GM18505 (cell line): ENCODE measurements around the gene TMEM198.

Source experiments
- ATAC-seq: cut with Tn5 transposase; IDR thresholded peaks from one replicate; pipeline ENCODE4 v1.9.1; 2021; ENCODE audit not compliant: unreplicated experiment
- POLR2A ChIP-seq: IDR thresholded peaks from 4 replicates; pipeline ENCODE4 v1.6.1; 2011; ENCODE audit warnings: borderline replicate concordance; ENCODE audit not compliant: insufficient read depth, insufficient read length; ENCODE audit errors: extremely low read depth

The TMEM198 gene

DNA sequence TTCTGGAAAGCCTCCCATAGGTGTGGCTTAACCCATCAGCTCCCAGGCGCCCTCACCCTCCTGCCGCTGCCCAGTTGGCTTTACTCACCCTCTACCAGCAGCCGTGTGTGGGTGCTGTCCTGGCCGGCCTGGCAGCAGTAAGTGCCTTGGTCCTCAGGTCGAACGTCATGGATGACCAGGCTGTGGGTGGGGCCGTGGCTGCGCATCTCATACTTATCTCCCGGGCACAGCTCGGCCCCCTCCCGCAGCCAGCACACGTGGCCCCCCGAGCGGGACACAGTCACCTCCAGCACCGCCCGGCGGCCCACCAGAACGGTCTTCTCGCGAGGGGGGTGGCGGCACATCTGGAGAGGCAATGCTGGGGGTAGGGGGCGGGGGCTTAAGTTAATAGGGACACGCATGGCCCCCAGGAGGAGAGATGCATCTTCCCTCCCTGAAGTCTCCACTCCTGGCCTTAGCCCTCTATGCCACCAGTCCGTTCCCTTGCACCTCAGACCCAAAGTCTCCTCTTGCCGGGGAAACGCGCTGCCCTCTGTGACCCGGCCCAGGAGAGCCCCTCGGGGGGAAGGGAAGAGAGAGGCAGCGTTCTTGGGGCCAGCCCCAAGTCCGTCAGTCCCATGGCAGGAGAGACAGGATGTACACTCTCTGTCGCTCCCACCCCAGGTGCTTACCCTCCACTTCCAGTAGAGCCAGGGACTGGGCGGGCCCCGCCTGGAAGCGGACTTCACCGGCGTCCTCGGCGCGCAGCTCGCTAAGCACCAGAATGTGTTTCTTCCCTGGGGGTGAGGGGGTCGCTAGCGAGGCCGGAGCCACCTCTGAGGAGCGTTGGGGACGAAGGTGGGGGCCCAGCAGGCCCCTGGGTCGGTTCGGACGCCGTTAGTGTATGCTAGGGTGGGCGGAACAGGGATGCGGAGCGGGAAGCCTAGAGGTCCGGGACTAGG is 7.9 kb downstream of the TMEM198 start:
- ATAC-seq, result peak; percentile 9

DNA sequence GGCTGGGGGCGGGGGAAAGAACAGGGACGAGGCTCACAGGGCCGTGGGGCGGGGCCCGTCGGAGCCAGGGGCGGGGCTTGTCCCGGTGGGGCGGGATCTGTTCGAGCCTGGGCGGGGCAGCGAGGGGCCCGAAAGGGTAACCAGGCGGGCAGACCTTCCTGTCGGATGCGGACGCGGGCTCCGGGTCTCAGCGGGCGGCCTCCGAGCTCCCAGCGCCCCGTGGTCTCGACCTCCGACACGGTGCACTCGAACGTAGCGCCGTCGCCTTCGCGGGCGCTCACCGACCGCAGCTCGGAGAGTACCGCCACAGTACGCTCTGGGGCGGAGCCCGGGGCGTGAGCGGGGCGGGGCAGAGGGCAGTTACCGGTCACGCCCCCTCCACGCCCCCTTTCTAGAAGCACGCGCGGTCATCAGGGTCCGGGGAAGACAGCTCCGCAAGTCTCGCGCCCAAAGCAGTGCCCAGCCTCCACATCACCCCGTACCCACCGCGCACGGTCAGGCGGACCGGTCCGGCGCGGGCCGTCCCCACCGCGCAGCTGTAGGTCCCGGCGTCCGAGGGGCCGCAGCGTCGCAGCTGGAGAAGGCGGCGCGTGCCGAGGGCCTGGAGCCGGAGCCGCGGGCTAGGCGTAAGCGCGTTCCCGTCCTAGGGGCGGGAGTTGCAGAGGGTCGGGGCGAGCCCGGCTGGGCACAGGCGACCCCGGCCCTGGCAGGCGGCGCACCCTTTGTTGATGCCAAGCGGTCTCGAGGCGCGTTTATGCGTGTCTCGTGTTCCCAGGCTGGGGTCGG is 8.7 kb downstream of the TMEM198 start:
- TF ChIP-seq POLR2A, result no peak
- peak; percentile 89 for ATAC-seq

More for the DNA sequence above, 7.9 kb downstream of the TMEM198 start:
- TF ChIP-seq POLR2A, result no peak

DNA sequence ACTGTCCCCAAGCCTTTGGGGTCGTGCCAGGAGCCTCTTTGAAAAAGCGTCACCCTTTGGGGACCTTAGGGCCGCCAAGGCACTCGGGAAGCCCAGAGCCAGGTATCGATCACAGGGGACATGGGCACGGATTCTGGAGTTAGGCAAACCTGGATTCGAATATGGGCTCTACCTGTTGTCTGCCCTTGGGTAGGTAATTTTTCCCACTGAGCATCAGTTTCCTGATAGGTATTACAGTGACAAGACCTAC is 9.3 kb downstream of the TMEM198 start:
- no peak for TF ChIP-seq POLR2A
- ATAC-seq, result no peak

DNA sequence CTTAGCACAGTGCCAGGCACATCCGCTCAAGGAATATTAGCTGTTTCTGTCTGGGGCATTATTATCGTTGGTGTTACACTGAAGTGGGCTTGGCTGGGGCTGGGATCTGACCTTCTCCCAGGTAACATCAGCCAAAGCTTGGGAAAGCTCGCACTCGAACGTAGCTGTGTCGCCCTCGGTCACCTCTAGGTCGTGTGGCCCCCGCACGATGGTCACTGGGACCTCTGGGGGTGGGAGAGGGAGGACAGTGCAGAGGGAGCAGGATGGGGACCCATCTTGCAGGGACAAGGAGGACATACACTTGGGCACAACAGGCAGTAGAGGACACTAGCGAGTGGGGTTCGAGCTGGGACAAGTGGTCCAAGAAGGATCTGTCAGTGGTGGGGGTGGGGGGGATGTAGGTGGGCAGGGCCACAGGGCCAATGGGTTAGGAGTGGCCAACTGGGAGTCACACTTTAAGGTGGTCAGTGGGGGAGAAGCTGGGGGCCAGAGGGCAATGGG is 9.7 kb downstream of the TMEM198 start:
- ATAC-seq, result no peak
- no peak for TF ChIP-seq POLR2A

DNA sequence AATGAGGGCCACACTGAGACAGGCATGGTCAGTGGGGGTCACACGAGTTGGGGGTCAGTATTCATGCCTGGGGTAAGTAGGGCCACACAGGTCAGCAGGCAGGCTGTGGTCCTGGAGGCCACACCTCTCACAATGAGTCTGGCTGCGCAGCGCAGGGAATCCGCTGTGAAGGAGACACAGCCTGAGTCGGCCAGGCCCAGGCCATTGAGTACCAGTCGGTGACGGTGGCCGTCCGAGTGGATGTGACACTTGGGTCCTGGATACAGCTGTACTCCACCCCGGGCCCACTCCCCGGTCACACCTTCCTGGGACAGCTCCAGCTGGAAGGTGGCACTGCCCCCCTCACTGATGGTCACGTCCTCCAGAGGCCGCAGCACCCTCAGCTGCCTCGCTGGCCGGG is 10.5 kb downstream of the TMEM198 start:
- no peak for ATAC-seq
- no peak for TF ChIP-seq POLR2A

DNA sequence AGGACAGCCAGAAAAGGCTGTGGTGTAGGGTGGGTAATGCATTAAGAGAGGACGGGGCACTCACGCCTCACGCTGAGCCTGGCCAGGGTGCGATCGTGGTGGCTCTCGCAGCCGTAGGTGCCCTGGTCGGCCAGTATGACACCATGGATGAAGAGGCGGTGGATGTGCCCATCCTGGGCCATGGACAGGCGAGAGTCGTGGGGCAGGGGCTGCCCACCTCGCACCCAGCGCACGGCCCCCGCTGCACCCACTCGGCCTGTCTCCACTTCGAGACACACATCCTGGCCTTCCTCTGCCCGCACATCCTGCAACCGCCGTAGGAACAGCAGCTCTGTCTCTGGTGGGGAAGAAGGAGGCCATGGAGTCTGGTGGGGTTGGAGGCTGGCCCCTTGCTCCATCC is 12.1 kb downstream of the TMEM198 start:
- no peak for TF ChIP-seq POLR2A
- no peak for ATAC-seq

DNA sequence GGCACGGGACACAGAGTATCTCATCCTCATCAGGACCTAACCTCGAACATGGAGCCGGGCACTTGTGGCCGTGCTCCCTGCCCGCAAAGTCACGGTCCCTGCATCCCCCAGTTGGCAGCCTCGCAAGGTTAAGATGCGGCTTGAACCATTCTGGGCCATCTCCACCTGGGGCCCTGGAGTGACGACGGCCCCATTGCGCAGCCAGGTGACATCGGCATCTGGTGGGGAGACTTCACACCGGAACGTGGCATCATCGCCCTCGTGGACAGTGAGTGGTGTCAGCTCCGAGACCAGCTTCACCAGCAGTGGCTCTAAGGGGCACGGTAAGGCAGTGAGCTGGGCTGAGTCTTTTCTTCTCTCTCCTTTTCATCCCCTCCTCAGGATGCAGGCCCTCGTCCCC is 12.6 kb downstream of the TMEM198 start:
- no peak for TF ChIP-seq POLR2A
- ATAC-seq, result no peak

DNA sequence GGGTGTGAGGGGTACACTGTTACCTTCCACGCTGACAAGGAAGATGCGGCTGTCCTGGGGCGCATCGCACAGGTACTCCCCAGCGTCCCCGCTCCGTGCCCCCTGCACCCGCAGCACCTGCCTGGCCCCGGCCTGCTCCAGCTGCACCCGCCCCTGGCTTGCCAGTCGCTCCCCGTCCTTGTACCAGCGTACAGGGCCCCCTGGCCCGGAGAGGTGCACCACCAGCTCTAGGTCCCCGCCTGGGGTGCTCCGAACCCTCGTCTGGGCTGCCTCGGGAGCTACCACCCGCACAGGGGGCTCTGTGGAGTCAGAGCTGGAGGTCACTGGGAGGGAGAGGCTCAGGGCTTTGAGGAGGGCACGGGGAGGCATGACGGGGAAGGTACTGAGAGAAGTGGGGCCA is 13.5 kb downstream of the TMEM198 start:
- TF ChIP-seq POLR2A, result no peak
- ATAC-seq, result no peak

DNA sequence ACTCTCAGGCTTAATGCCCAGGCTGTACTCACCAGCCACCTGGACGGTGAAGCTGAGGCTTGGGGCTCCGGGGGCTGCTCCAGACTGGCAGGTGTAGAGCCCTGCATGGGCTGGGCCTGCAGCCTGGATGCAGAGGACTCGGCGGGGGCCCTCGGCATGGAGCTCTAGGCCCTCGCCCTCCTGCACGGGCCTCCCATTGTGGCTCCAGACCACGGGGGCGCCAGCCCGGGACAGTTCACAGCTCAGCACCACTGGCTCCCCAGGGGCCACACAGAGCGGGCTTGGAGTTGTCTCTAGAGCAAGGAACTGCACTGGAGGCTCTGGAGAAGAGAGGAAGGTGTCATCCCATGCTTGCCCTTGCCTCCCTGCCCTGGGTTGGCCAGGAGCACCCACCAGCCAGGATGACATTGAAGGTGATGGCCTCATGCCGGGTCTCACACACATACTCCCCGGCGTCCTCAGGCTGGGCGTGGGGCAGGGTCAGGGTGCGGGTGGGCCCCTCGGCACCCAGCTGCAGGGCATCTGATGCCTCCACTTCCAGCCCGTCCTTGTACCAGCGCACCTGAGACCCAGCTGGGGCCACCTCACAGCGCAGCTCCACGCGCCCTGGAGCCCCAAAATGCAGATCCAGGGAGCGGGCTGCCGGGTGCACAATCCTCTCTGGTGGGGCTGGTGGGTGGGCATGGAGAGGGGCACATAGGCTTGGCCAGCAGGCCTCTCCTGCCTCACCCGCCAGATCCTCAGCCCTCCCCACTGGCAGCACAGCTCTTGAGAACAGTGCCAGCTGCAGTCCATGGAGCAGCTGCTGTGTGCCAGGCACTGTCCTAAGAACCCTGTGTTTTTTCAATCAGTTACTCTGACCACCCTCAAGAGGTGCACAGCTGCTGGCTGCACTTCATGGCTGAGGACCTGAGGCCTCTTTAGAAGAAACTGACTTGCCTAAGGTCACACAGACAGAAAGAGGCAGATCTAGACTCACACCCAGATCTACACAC is 14.3 kb downstream of the TMEM198 start:
- no peak for ATAC-seq
- no peak for TF ChIP-seq POLR2A

DNA sequence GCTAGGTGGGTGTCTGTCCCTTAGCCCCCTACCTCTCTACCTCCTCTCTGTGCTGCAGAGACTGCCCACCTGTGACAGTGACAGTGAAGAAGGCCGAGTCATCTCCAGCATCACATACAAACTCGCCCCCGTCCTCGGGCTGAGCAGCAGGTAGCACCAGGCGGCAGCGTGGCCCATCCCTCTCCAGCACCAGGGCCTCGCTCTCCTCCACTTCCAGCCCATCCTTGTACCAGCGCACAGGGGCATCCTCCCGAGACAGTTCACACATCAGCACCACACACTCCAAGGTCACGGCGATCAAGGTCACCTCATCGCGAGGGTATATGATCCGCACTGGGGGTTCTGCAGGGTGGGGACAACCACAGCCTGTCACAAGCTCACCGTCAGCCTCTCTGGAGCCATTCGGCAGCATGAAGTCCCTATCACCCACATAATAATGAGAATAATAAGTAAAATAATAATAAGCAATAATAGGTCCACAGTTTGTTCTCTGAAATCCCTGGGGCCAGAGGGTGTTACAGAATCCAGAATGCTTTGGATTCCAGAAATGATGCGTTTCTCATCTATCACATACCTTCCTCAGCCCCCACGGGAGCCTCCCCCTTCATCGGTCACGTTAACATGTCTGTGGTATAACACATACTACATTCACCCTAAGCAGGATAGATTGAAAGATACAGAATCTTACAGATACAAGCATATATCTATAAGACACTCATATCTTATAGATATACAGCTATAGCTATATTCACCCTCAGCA is 15.5 kb downstream of the TMEM198 start:
- ATAC-seq, result no peak
- no peak for TF ChIP-seq POLR2A

DNA sequence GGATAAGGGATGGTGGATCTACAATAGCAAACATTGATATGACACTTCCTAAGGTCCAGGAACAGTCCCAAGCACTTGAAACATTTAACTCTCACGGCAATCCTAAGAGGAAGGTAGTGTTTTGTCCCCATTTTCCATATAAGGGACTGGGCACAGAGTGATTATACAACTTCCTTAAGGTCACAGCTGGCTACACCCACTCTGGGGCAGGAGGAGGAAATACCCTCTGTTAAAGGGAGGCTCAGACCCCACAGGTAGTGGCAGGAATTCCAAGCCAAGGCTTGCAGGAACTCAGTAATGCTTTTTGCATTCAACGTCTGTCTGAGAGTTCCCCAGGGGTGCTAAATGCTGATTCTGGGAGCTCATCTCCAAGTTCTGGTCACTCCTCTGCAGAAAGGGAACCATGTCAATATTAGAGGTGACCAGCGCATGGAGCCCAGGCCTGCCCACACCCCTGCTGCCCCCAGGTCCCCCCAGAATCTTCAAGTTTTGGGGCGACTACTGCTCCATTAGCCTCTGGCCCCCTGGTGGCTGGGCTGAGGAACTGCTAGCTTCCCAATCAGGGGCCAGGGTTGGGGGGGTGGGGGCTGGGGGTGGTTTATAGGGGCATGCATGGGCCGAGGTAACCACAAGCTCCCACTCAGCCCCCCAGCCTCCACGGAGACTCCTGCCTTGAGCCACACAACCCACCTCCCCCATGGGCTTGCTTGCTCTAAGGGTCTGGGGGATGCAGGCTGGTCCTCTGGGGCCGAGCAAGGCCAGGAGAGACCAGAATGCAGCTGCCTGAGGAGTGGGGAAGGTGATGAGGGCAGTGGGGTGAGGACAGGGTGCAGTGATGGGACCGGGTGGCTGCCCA is 16.4 kb downstream of the TMEM198 start:
- TF ChIP-seq POLR2A, result no peak
- no peak for ATAC-seq

DNA sequence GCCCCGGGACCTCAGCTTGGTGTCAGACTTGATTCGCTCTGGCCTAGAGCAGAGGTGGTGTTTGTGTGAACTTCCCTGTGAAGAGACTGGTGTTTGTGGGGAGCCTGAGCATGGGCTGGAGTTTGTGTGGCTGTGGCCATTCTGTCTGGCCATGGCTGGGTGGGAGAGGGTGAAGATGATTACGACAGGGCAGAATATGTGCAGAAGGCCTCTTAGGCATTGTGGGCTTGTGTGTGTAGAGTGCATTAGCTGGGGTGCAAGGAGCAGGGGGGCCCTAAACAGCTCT is 17.0 kb downstream of the TMEM198 start:
- TF ChIP-seq POLR2A, result no peak
- no peak for ATAC-seq
